Measurements from ENCODE around the gene ARHGAP15. TPM values are rescaled to one million over a fixed set of nuclear protein-coding genes. Genes with fewer than 3 reads are reported as not detected.

Gene ARHGAP15
- total RNA-seq, 1 donor from 2014 or later, result 33.8 TPM

GRCh38 chr2:143345887-143346787 is 216.9 kb downstream of the ARHGAP15 start:
- no peak for DNase-seq

- no peak for DNase-seq
These were observed 218.1 kb downstream of the ARHGAP15 start for GRCh38 chr2:143347271-143347695.

DNA sequence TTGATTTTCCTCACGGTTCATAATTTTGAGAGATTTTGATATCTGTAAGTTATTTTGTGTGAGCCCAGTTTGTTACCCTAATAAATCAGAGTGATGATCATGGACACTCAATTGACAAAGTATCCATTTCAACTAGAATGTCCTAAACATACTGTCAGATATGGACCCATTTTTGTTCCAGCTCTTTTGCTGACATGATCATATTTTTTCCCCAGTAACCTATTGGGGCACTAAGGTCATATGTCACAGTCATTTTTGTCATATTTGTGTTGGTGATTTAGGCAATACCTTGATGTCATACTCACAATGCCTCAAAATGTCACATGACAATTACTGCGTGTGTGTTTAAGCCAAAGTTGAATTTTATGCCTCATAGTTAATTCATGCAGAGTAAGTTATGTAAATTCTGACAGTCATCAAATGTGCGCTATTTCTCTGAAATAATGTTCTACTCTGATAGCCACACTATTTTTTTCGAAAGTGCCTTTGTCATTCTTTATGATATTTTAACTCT is 218.7 kb downstream of the ARHGAP15 start:
- DNase-seq, result no peak

DNA sequence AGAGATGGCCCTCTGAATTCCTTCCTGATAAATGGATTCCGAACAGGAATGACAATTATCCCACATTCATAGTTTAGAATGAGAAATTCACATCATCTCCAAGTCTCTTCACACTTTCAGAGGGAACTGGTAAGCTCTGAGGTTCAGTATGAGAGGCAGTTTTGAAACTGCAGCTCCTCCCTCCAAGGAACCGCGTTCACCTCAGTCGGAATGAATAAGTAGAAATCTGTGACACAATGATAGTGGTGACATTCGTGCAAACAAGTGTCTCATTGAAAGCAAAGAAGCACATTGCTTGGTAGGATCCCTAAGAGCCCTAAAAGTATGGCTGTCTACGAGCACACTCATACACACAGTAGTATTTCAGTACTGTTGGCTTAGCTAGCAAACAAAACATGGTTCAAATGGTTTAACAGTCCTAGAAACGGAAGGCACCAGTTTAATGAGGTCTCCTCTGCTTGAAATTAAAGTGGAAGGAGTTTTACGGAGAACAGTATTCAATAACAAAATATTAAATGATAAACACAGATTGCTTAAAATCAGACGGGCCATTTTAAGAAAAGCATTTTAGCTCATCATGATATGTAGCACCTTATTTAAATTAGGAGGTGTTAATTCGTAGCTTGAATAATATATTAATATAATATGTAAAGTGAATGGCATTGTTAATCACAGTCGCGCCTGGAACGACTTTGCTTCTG is 225.0 kb downstream of the ARHGAP15 start:
- DNase-seq, result no peak

DNA sequence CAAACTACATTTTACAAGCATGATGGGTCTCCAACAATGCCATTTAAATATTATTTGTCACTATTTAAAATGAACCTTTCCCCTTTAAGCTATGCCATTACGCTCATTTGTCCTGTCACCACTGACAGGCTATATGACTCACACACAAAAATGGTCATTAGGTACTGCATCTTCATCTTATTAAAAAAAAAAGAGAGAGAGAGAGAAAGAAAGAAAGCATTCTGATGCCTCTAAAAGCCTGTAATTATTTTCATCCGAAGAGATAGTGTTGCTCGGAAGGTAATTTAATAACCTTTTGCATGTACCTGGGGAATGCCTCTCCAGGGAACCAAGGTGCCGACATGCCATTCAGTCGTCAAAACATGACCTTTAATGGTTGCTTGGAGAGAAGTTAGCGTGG is 226.7 kb downstream of the ARHGAP15 start:
- no peak for DNase-seq

- DNase-seq, result no peak
These were observed 227.1 kb downstream of the ARHGAP15 start for GRCh38 chr2:143356336-143356735.

- DNase-seq, result no peak
These were observed 227.7 kb downstream of the ARHGAP15 start for GRCh38 chr2:143356736-143357446.

DNA sequence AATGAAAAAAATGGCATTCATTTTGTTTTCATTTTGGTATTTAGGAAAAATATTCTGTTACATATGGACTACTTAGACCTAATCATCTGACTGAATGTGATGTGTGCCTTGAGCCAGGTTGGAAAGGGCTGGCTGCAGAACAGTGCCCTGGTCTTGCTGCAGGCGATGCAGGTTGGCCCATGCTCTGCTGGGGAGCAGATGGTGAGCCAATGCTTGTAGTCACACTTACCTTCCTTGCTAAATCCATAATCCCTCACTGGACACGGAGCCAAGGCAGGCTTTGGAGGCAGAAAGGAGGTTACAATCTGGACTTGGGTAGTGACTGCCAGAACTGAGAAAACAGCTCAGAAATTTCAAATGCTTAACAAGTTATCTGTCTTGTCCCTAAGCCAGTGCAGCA is 228.7 kb downstream of the ARHGAP15 start:
- no peak for DNase-seq

DNA sequence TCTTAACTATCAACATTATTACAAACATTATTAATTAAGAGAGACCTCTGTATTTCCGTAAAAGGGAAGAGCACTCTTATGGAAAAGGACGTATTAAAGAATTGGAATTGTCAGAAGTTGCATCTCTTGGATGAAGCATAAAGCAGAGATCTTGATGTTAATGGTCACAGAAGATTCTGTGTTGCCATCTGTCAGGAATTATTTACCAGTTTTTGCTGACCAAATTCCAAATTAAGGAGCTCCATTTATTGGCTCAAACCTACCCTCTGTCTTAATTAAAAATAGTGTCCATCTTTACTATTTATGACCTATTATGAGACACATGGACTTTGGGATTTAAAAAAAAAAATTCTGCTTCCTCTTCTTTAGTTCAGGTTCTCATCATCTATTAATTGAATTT is 232.1 kb downstream of the ARHGAP15 start:
- DNase-seq, result no peak

DNA sequence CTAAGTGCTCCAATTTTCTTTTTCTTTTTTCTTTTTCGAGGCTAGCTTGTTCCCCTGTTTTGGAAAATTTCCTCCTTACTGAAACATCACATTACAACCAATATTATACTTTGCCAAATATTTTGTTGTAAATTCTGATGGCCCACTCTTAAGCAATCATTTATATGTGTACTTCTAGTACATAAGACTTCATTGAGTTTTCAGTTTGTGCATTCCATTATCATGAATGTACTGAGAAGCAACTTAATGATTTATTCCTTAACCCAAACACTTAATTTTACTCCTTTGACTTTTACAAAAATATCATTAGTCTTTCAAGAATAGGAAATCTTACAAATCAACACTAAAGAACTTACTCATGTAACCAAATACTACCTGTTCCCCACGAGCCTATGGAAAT is 242.4 kb downstream of the ARHGAP15 start:
- no peak for DNase-seq

- DNase-seq, result no peak
These were observed 246.2 kb downstream of the ARHGAP15 start for GRCh38 chr2:143375384-143375880.

DNA sequence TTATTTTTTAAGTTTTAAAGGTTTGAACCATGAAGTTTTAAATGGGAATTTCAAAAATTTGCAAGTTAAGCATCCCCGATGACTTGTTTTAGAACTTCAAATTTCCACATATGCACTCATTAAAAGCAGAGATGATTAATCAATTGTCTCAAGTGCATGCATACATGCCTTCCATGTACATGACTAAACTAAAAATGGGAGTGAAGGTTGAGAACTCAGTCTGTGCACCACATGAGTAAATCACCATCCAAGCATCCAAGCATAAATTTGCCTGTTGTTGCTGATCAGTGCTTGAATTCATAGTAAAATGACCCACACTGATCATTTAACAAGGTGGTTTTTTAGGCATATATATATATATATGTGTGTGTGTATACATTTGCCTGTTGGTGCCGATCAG is 249.8 kb downstream of the ARHGAP15 start:
- no peak for DNase-seq

DNA sequence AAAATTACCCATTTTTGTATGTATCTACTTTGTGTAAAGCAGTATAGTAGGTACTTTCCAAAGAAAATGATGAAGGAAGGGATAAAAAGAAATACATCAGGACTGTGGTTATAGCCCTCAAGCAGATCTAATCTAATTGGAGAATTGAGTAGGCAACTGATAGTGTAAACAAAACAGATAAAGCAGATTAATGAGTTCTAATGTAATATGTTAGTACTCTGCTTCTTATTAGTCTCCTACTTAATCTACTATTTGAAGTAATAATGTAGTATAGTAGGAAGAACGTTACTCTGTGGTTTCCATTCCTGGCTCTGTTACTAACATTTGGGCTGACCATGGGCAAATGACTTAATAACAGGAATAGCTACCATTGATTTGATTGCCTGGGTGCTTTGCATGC is 250.7 kb downstream of the ARHGAP15 start:
- no peak for DNase-seq

DNA sequence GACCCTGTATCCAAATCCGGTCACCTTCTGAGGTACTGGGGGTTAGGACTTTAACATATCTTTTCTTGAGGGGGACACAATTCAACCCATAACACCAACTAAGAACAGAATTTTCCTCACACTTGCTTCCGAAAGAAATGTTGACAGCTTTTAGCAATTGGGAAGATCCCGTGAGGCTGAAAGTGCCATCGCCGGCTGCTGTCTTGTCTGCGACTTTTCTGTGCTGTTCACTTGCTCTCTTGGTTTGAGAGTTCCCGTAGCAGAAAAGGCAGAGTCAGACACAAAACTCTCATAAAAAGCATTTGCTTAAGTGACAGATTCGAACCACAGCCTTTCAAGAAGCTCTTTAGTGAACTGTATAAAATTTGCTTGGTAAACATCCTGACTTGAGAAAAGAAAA is 253.4 kb downstream of the ARHGAP15 start:
- no peak for DNase-seq

GRCh38 chr2:143383016-143383415 is 253.8 kb downstream of the ARHGAP15 start:
- DNase-seq, result no peak

DNA sequence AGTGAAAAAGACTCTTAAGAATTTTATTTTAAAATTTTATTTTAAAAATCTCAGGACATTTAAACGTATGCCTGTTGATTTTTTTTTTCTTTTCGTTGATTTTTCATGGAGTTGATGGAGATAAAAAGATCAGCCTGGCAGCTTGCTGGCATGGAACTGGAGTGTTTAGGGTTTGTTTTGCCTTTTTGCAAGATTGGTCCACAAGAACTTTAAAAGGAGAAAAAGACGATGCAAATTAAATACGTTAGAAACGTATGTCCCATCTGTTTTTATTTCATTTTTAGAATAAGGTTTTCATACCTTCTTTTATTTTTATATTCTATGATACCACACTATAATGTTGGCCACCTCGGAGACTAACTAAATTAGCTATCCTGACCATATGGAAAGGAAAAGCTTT is 254.9 kb downstream of the ARHGAP15 start:
- DNase-seq, result no peak

DNA sequence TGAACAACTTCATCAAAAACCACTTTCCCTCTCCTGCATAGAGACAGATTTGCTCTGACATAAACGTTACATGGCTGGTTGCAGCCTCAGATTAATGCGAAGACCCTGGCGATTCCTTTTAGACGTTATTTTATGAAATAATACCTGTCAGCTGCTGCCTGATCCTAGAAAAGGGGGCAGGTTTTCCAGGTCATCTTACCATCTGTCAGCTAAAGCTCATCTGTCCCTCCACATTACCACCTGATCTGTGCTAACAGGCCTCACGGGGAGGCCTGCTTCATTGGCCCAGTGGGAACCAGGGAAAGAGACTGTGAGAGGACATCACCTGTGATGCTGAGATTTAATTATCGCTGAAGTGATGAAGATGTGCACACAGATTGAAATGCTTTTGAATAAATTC is 261.0 kb downstream of the ARHGAP15 start:
- no peak for DNase-seq

- DNase-seq, result no peak
These were observed 263.1 kb downstream of the ARHGAP15 start for GRCh38 chr2:143392358-143392757.

- no peak for DNase-seq
These were observed 264.8 kb downstream of the ARHGAP15 start for GRCh38 chr2:143394062-143394461.

GRCh38 chr2:143397884-143398614 is 268.8 kb downstream of the ARHGAP15 start:
- DNase-seq, result no peak

DNA sequence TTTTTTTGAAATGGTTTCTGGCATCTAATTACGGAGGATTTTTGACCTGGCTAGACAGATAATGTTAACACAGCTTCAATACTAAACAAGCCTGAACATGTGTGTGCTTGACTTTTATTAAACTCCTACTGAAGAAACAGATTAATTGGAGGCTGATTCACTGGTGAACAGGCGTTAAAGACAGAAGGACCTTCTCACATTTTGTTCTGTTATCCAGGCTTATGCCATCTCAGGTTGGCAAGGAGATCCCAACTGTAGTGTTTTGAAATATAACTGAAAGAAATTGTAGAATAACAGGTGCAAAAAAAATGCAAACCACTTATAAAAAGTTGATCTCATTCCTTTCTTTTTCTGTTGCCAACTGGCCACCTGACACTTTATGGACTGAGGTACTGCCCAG is 269.6 kb downstream of the ARHGAP15 start:
- DNase-seq, result no peak

- DNase-seq, result no peak
These were observed 270.4 kb downstream of the ARHGAP15 start for GRCh38 chr2:143399631-143400069.
